ENCODE results near the gene RASSF8. TPM values are rescaled to one million over a fixed set of nuclear protein-coding genes. Genes with fewer than 3 reads are reported as not detected.

Gene RASSF8
- total and polyA plus RNA-seq, 9 of the 15 experiments (the other 6 are each of a cell fraction or from before 2014, with no cell fraction given) = 0.01 to 0.36 (median 0.12) TPM; not detected in 1

DNA sequence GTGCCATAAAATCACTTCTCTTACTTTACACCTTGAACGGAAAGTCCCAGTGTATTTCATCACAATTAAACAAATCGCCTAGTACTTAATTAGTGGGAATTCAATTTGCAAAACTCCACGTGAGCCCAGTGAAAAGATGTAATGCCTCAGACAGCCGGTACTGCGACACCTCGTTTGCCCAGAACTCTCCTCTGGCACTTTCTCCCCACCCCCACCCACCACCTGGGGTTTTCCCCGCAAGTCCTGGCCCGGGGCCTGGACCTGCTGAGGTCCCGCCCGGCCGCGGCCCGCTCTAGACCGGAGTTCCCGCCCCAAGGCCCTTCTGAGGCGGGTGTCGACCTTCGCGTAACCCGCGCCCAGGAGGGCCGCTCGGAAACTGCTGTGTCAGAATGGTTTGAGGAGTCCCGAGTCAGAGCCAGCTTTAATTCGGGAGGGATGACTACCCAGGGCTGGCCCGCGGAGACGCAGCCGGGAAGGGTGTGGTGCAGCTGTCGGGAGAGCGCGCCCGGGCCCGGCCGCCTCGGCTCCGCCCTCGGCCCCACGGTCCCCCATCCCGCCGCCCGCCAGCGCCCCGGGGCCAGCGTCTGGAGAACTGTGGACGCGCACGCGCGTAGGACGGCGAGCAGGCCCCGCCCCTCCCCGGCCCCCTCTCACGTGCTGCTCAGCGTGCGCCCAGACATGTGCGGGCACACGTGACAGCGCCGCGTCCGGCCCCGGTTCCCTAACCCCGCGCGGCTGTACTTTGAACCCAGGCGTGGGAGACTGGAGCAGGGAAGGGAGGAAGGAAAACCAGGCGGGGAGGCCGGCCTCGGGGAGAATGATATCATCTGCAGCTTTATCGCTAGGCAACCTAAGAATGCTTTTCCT lies 155.6 kb downstream of the RASSF8 start (continued):
- TF ChIP-seq SAFB2 (IDR thresholded peaks at IDR 0.05; ENCODE audit: borderline replicate concordance, low read depth, low read length, severe bottlenecking) = no peak
- no peak for TF ChIP-seq HLTF (IDR thresholded peaks at IDR 0.05)
- no peak for TF ChIP-seq ZNF197 (CRISPR knock-in tag; IDR thresholded peaks at IDR 0.05; ENCODE audit: low read depth)
- no peak for TF ChIP-seq ZNF436 (CRISPR knock-in tag; IDR thresholded peaks at IDR 0.05)
- TF ChIP-seq, protein P1, sequence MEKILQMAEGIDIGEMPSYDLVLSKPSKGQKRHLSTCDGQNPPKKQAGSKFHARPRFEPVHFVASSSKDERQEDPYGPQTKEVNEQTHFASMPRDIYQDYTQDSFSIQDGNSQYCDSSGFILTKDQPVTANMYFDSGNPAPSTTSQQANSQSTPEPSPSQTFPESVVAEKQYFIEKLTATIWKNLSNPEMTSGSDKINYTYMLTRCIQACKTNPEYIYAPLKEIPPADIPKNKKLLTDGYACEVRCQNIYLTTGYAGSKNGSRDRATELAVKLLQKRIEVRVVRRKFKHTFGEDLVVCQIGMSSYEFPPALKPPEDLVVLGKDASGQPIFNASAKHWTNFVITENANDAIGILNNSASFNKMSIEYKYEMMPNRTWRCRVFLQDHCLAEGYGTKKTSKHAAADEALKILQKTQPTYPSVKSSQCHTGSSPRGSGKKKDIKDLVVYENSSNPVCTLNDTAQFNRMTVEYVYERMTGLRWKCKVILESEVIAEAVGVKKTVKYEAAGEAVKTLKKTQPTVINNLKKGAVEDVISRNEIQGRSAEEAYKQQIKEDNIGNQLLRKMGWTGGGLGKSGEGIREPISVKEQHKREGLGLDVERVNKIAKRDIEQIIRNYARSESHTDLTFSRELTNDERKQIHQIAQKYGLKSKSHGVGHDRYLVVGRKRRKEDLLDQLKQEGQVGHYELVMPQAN (IDR thresholded peaks at IDR 0.05; ENCODE audit: borderline replicate concordance) = no peak; the same call in 1 of the 2 replicates
- peak; percentile 10; the same call in 1 of the 2 replicates for TF ChIP-seq TEAD4 (IDR thresholded peaks at IDR 0.05; ENCODE audit: low read length)
- TF ChIP-seq TEAD4 (CRISPR knock-in tag; IDR thresholded peaks at IDR 0.05; ENCODE audit: borderline replicate concordance) = peak; percentile 86; the same call in 1 of the 2 replicates
- TF ChIP-seq YBX1 (IDR thresholded peaks at IDR 0.05) = no peak
- TF ChIP-seq, protein P2, sequence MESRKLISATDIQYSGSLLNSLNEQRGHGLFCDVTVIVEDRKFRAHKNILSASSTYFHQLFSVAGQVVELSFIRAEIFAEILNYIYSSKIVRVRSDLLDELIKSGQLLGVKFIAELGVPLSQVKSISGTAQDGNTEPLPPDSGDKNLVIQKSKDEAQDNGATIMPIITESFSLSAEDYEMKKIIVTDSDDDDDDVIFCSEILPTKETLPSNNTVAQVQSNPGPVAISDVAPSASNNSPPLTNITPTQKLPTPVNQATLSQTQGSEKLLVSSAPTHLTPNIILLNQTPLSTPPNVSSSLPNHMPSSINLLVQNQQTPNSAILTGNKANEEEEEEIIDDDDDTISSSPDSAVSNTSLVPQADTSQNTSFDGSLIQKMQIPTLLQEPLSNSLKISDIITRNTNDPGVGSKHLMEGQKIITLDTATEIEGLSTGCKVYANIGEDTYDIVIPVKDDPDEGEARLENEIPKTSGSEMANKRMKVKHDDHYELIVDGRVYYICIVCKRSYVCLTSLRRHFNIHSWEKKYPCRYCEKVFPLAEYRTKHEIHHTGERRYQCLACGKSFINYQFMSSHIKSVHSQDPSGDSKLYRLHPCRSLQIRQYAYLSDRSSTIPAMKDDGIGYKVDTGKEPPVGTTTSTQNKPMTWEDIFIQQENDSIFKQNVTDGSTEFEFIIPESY (CRISPR knock-in tag; IDR thresholded peaks at IDR 0.05) = peak; percentile 88
- 0 out of 2 replicates have a peak, but pooled peaks have one; percentile 7 for TF ChIP-seq EP300 (IDR thresholded peaks at IDR 0.05; ENCODE audit: low read length)
- TF ChIP-seq MTA2 (IDR thresholded peaks at IDR 0.05; ENCODE audit: low read depth) = no peak
- no peak for TF ChIP-seq HDAC6 (IDR thresholded peaks at IDR 0.05; ENCODE audit: low read depth, low read length)
- TF ChIP-seq, protein P3, sequence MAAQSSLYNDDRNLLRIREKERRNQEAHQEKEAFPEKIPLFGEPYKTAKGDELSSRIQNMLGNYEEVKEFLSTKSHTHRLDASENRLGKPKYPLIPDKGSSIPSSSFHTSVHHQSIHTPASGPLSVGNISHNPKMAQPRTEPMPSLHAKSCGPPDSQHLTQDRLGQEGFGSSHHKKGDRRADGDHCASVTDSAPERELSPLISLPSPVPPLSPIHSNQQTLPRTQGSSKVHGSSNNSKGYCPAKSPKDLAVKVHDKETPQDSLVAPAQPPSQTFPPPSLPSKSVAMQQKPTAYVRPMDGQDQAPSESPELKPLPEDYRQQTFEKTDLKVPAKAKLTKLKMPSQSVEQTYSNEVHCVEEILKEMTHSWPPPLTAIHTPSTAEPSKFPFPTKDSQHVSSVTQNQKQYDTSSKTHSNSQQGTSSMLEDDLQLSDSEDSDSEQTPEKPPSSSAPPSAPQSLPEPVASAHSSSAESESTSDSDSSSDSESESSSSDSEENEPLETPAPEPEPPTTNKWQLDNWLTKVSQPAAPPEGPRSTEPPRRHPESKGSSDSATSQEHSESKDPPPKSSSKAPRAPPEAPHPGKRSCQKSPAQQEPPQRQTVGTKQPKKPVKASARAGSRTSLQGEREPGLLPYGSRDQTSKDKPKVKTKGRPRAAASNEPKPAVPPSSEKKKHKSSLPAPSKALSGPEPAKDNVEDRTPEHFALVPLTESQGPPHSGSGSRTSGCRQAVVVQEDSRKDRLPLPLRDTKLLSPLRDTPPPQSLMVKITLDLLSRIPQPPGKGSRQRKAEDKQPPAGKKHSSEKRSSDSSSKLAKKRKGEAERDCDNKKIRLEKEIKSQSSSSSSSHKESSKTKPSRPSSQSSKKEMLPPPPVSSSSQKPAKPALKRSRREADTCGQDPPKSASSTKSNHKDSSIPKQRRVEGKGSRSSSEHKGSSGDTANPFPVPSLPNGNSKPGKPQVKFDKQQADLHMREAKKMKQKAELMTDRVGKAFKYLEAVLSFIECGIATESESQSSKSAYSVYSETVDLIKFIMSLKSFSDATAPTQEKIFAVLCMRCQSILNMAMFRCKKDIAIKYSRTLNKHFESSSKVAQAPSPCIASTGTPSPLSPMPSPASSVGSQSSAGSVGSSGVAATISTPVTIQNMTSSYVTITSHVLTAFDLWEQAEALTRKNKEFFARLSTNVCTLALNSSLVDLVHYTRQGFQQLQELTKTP (IDR thresholded peaks at IDR 0.05; ENCODE audit: low read depth in 1 of 2, partially characterized antibody in 2 of 2) = no peak
- TF ChIP-seq NCOA2 (IDR thresholded peaks at IDR 0.05; ENCODE audit: partially characterized antibody in 2 of 2) = no peak
- TF ChIP-seq POLR2AphosphoS5 (IDR thresholded peaks at IDR 0.05; ENCODE audit: control insufficient read depth, insufficient read depth, low read depth, low read length) = no peak
- peak; percentile 77; the same call in 1 of the 2 replicates for TF ChIP-seq CTBP1 (IDR thresholded peaks at IDR 0.05; ENCODE audit: borderline replicate concordance)
- TF ChIP-seq ZZZ3 (IDR thresholded peaks at IDR 0.05) = no peak
- TF ChIP-seq ELF2 (CRISPR knock-in tag; IDR thresholded peaks at IDR 0.05) = no peak
